Caco-2 (cell line): ENCODE measurements around the gene TNFAIP8L2. TPM values are rescaled to one million over a fixed set of nuclear protein-coding genes. Genes with fewer than 3 reads are reported as not detected.
A peak's percentile ranks its signal among the peaks of the same experiment; 100 is the strongest.

Experiments used
- BruUV-seq: library from RNA; stranded (reverse); fragments of 400-500 nt; replicated peaks from 2 replicates; lab custom pipeline; 2021; lab: Mats Ljungman, UMichigan
- CTCF ChIA-PET: fragments of 300-600 bp; sonication (Branson Sonifier 250); formaldehyde crosslinking; loops from one replicate; lab custom pipeline; 2022; ENCODE audit warnings: antibody characterized with exemption; lab: Charles Lee
- POLR2A ChIA-PET: fragments of 300-600 bp; sonication (Branson Sonifier 250); formaldehyde crosslinking; loops from one replicate; lab custom pipeline; 2022; ENCODE audit warnings: antibody characterized with exemption; lab: Charles Lee
- DNase-seq, 2 experiments: peaks; one replicate each; pipeline versions ENCODE4 v3.0.0 to v3.0.0-alpha.2; 2020 to 2022
- H3K27me3 ChIP-seq: replicated peaks from 2 replicates; pipeline ENCODE4 v1.6.0; 2011; ENCODE audit warnings: low read length; ENCODE audit not compliant: control insufficient read depth, insufficient read depth
- H3K36me3 ChIP-seq: 2 replicates; pipeline ENCODE4 v1.5.1; 2011; ENCODE audit warnings: low read length; ENCODE audit not compliant: control insufficient read depth, insufficient read depth
- H3K4me1 ChIP-seq: fragments of 250-450 bp; sonication (Bioruptor Pico); 2 replicates; pipeline ENCODE4 v1.5.1; 2020; ENCODE audit warnings: mild to moderate bottlenecking
- H3K4me3 ChIP-seq: 2 replicates; pipeline ENCODE4 v1.5.1; 2011; ENCODE audit warnings: low read depth, mild to moderate bottlenecking, control low read depth, low read length
- H3K9me3 ChIP-seq: fragments of 250-450 bp; sonication (Bioruptor Pico); 2 replicates; pipeline ENCODE4 v1.5.1; 2020; ENCODE audit warnings: mild to moderate bottlenecking, moderate library complexity
- H3K27ac Mint-ChIP-seq: one replicate; pipeline ENCODE4 v1.8.0; 2022; ENCODE audit warnings: mixed read lengths; ENCODE audit not compliant: unreplicated experiment
- H3K27me3 Mint-ChIP-seq: one replicate; pipeline ENCODE4 v1.8.0; 2022; ENCODE audit warnings: mixed read lengths; ENCODE audit not compliant: insufficient read depth, unreplicated experiment
- H3K36me3 Mint-ChIP-seq: one replicate; pipeline ENCODE4 v1.8.0; 2022; ENCODE audit warnings: mild to moderate bottlenecking, mixed read lengths; ENCODE audit not compliant: insufficient read depth, unreplicated experiment
- H3K4me1 Mint-ChIP-seq: one replicate; pipeline ENCODE4 v1.8.0; 2022; ENCODE audit warnings: low read depth, mixed read lengths; ENCODE audit not compliant: unreplicated experiment
- H3K4me3 Mint-ChIP-seq: one replicate; pipeline ENCODE4 v1.8.0; 2022; ENCODE audit warnings: mild to moderate bottlenecking, moderate library complexity, mixed read lengths; ENCODE audit not compliant: unreplicated experiment
- H3K9me3 Mint-ChIP-seq: one replicate; pipeline ENCODE4 v1.8.0; 2022; ENCODE audit warnings: mixed read lengths; ENCODE audit not compliant: unreplicated experiment
- CTCF ChIP-seq, 2 experiments: fragments of 200-600 bp in 1 of 2; IDR thresholded peaks; 1 replicate in 1 of 2; 2 replicates in 1 of 2; pipeline versions ENCODE4 v1.5.1 to v1.8.0; 2011 to 2022; ENCODE audit warnings: antibody characterized with exemption in 1 of 2, control low read depth in 1 of 2, inconsistent platforms in 1 of 2, low read depth in 1 of 2, low read length in 1 of 2, mild to moderate bottlenecking in 1 of 2, moderate library complexity in 1 of 2; ENCODE audit not compliant: insufficient read depth in 1 of 2, severe bottlenecking in 1 of 2, unreplicated experiment in 1 of 2
- intact Hi-C: fragments of 100-400 bp; cut with micrococcal nuclease; formaldehyde crosslinking; loops from one replicate; pipeline ENCODE4 v1.10.0; 2022; ENCODE audit not compliant: unreplicated experiment
- total RNA-seq: library from RNA; stranded (reverse); gene quantifications from 2 replicates; pipeline ENCODE4 v1.2.3, GENCODE V29; 2022

The TNFAIP8L2 gene
- total RNA-seq, 1 experiment from 2014 or later: not detected

- BruUV-seq: no TSS peak
- TF ChIP-seq CTCF (IDR thresholded peaks at IDR 0.05; ENCODE audit: insufficient read depth in 1 of 2, low read depth in 1 of 2, low read length in 1 of 2, severe bottlenecking in 1 of 2, unreplicated experiment in 1 of 2): no peak
- Mint-ChIP-seq H3K9me3 (no peaks in the 10 kb centered on the region), H3K27me3 (no peaks in the 10 kb centered on the region), H3K4me1 (peaks cover 12% of the 10 kb centered on the region), H3K4me3 (peak overlapping the region; percentile 86), H3K27ac (no peak overlapping the region), H3K36me3 (peaks cover 4% of the 10 kb centered on the region)
- ChIA-PET CTCF (interaction anchor here (1.1 kb wide), 1 partner anchor 46 kb away, joined by 4 read pairs; no protein-coding TSS in a partner anchor), POLR2A (interaction anchor here (0.5 kb wide), 1 partner anchor 68 kb away, joined by 4 read pairs; no protein-coding TSS in a partner anchor)
- Histone ChIP-seq H3K4me3 (peak overlapping the region; percentile 80), H3K27me3 (no peaks in the 10 kb centered on the region), H3K4me1 (peaks cover 16% of the 10 kb centered on the region), H3K9me3 (no peaks in the 10 kb centered on the region), H3K36me3 (no peaks in the 10 kb centered on the region)
- no peak for DNase-seq
- intact Hi-C loops: loop anchor here (2.0 kb wide), 2 partner anchors 15 to 75 kb away; partner anchors contain the start of gene GABPB2
Observed at GRCh38 chr1:151145304-151146071, 11.0 kb upstream of the TNFAIP8L2 start.

- Histone ChIP-seq H3K9me3 (no peaks in the 10 kb centered on the region), H3K4me1 (peaks cover 16% of the 10 kb centered on the region), H3K36me3 (no peaks in the 10 kb centered on the region), H3K4me3 (peak overlapping the region; percentile 80), H3K27me3 (no peaks in the 10 kb centered on the region)
- no peak for DNase-seq
- no peaks in the 10 kb centered on the region for H3K9me3 Mint-ChIP-seq
- ChIA-PET POLR2A (no interaction called here), CTCF (no interaction called here)
- H3K4me3 Mint-ChIP-seq: peak overlapping the region; percentile 86
- H3K4me1 Mint-ChIP-seq: peaks cover 12% of the 10 kb centered on the region
- H3K27me3 Mint-ChIP-seq: no peaks in the 10 kb centered on the region
- no TSS peak for BruUV-seq
- peaks cover 4% of the 10 kb centered on the region for H3K36me3 Mint-ChIP-seq
- no peak for TF ChIP-seq CTCF (IDR thresholded peaks at IDR 0.05; ENCODE audit: insufficient read depth in 1 of 2, low read depth in 1 of 2, low read length in 1 of 2, severe bottlenecking in 1 of 2, unreplicated experiment in 1 of 2)
- no peak overlapping the region for H3K27ac Mint-ChIP-seq
- intact Hi-C loops: loop anchor here (2.0 kb wide), 2 partner anchors 15 to 75 kb away; partner anchors contain the start of gene GABPB2
Observed at GRCh38 chr1:151146072-151146411, 10.4 kb upstream of the TNFAIP8L2 start.

GRCh38 chr1:151146412-151147131 is 9.9 kb upstream of the TNFAIP8L2 start, which contains the start of gene SEMA6C:
TSS of gene SEMA6C (minus strand) at chr1:151146631. CDS start at chr1:151142621, 4,010 bp downstream.
- Histone ChIP-seq H3K36me3 (no peaks in the 10 kb centered on the region), H3K27me3 (no peaks in the 10 kb centered on the region), H3K4me1 (peaks cover 16% of the 10 kb centered on the region), H3K9me3 (no peaks in the 10 kb centered on the region), H3K4me3 (peak within 1 kb of the TSS; percentile 80)
- Mint-ChIP-seq H3K27me3 (no peaks in the 10 kb centered on the region), H3K27ac (peak within 1 kb of the TSS; percentile 10), H3K36me3 (peaks cover 4% of the 10 kb centered on the region), H3K4me1 (peaks cover 12% of the 10 kb centered on the region), H3K4me3 (peak within 1 kb of the TSS; percentile 86), H3K9me3 (no peaks in the 10 kb centered on the region)
- no peak for TF ChIP-seq CTCF (IDR thresholded peaks at IDR 0.05; ENCODE audit: insufficient read depth in 1 of 2, low read depth in 1 of 2, low read length in 1 of 2, severe bottlenecking in 1 of 2, unreplicated experiment in 1 of 2)
- DNase-seq: peak; percentile 93 to 95
- intact Hi-C loops: loop anchor here (2.0 kb wide), 2 partner anchors 16 to 76 kb away; partner anchors contain the start of gene GABPB2
- BruUV-seq: TSS peak; percentile 30
- ChIA-PET CTCF (interaction anchor here (1.5 kb wide), 1 partner anchor 15 kb away, joined by 4 read pairs; no protein-coding TSS in a partner anchor), POLR2A (no interaction called here)
